Measurements from ENCODE around the gene RUFY2. TPM values are rescaled to one million over a fixed set of nuclear protein-coding genes. Genes with fewer than 3 reads are reported as not detected.

Gene RUFY2
- total RNA-seq, 4 donors from 2014 or later, result 12.4 to 43.3 (median 21.6) TPM

DNA sequence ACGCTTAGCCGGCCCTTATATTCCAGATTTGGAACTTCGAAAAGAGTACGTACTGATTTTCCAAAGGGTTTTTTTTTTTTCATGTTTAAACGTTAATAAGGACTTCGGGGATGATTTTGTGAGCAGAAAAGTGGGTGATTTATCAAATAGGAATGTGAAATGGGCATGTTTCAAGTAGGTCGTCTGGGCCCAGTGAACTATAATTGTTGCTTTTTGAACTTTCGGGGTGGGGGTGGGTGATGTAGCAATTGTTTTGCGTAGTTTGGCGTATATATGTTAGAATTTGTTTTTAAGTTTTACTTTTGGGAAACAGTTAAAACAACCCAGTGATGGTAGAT is 74.0 kb downstream of the RUFY2 start:
- TF ChIP-seq EP300 (IDR thresholded peaks at IDR 0.05), result no peak
- TF ChIP-seq POLR2AphosphoS5 (IDR thresholded peaks at IDR 0.05), result no peak
- no peak for TF ChIP-seq POLR2A (IDR thresholded peaks at IDR 0.05)
- TF ChIP-seq, protein P1, sequence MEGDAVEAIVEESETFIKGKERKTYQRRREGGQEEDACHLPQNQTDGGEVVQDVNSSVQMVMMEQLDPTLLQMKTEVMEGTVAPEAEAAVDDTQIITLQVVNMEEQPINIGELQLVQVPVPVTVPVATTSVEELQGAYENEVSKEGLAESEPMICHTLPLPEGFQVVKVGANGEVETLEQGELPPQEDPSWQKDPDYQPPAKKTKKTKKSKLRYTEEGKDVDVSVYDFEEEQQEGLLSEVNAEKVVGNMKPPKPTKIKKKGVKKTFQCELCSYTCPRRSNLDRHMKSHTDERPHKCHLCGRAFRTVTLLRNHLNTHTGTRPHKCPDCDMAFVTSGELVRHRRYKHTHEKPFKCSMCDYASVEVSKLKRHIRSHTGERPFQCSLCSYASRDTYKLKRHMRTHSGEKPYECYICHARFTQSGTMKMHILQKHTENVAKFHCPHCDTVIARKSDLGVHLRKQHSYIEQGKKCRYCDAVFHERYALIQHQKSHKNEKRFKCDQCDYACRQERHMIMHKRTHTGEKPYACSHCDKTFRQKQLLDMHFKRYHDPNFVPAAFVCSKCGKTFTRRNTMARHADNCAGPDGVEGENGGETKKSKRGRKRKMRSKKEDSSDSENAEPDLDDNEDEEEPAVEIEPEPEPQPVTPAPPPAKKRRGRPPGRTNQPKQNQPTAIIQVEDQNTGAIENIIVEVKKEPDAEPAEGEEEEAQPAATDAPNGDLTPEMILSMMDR (IDR thresholded peaks at IDR 0.05), result no peak
- Histone ChIP-seq H3K27ac (peak overlapping the region; percentile 98), H3K4me1 (peaks cover 69% of the 10 kb centered on the region), H3K9me3 (no peaks in the 10 kb centered on the region), H3K36me3 (no peaks in the 10 kb centered on the region), H3K4me3 (peak overlapping the region; percentile 84), H3K27me3 (no peaks in the 10 kb centered on the region)
- DNase-seq (ENCODE audit: low spot score in 2 of 2), result no peak
- under 1% methylated on average over 10 of the region's 10 CpGs for WGBS

DNA sequence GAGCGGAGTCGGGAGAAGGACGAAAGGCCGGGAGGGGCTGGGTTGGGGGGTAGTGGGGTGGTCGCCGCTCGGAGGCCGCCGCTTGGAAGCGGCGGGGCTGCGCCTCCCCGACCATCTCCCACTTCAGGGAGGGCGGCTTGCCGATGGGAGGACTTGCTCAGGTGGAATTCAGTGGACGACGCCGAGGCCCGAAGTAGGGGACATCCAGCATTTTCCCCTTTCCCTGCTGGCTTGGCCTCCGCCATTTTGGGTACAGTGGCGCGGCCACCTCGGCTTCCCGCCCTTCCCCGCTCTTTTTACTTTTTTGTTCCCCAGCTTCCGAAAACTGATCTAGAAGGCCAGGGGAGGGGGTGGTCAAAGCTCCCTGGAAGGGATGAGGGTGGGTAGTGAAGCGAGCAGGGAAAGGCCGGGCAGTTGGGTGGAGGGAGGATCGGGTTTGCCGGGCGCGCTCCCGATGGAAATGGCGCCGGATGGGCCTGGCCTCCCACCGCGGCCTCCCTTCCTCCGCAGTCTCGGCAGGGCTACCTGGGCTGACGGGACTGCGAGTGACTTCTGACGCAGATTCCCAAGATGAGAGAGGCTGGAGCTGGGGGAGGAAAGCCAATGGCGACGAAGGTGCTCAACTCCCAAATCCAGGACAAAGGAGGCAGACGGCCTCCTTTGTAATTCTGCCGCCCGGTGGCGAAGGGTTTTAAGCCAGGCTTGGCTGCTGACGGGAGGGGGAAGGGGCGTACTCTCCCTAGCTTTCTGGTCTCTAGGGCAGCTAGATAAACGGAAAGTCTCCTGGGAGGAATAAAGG is 74.6 kb downstream of the RUFY2 start, which contains the start of gene PBLD:
Gene PBLD, minus strand, starts transcription at position 670 of the 799 bp plus-strand sequence. CDS start 26,084 bp downstream, outside the sequence.
- peak; percentile 44 to 81 for TF ChIP-seq POLR2A (IDR thresholded peaks at IDR 0.05)
- TF ChIP-seq, protein P1 (IDR thresholded peaks at IDR 0.05), result peak in 1 of 2 donors; percentile 30
- no peak for TF ChIP-seq EP300 (IDR thresholded peaks at IDR 0.05)
- TF ChIP-seq POLR2AphosphoS5 (IDR thresholded peaks at IDR 0.05), result peak; percentile 54 to 85 (median 78)
- Histone ChIP-seq H3K9me3 (no peaks in the 10 kb centered on the region), H3K4me3 (peak within 1 kb of the TSS; percentile 84), H3K36me3 (no peaks in the 10 kb centered on the region), H3K4me1 (peaks cover 70% of the 10 kb centered on the region), H3K27me3 (no peaks in the 10 kb centered on the region), H3K27ac (peak within 1 kb of the TSS; percentile 98)
- peak; percentile 81 to 83 for DNase-seq (ENCODE audit: low spot score in 2 of 2)
- WGBS, result under 1% methylated on average over 40 of the region's 51 CpGs

DNA sequence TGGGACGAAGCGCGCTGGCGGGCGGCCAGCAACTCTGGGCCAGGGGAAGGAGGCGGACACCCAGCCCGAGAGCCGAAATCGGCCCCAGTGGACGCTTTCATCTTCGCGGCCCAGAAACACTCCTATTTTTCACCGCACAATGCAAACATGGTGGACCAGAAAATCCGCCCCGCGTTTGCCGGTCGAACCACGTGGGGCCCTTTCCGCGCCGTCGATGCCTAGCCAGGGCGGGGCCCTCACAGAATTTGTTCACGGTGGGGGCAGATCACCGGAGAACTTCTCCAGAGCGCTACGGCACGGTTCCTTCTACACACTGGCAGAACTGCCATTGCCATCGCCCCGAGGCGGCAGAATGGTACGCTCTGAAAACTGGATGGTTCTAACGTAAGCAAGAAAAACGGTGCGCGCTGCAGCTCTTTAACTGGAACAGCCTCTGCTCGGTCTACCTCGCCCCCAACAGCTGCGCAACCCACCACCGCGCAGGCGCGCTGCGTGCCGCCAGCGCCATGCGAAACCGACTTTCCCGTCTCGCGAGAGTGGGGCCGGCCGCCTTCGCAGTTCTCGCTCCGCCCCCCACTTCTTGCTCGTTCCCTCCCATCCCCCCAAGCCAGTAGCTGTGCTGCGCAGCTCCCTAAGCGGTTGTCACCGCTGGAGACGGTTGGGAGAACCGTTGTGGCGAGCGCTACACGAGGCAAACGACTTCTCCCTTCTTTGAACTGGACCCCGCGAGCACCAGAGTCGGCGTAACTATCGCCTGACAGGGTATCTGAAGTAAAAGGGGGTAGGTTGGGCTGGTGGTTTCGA is 75.4 kb downstream of the RUFY2 start, which contains the start of gene HNRNPH3:
Gene HNRNPH3, plus strand, starts transcription at position 610 of the 804 bp plus-strand sequence. CDS start 5,158 bp downstream, outside the sequence.
- WGBS, result under 1% methylated on average over 35 of the region's 73 CpGs
- Histone ChIP-seq H3K9me3 (no peaks in the 10 kb centered on the region), H3K36me3 (no peaks in the 10 kb centered on the region), H3K27ac (peak within 1 kb of the TSS; percentile 98), H3K4me3 (peak within 1 kb of the TSS; percentile 84), H3K4me1 (peaks cover 65% of the 10 kb centered on the region), H3K27me3 (no peaks in the 10 kb centered on the region)
- TF ChIP-seq POLR2AphosphoS5 (IDR thresholded peaks at IDR 0.05) (peak; percentile 76 to 96 (median 93)), POLR2A (IDR thresholded peaks at IDR 0.05) (peak; percentile 95 to 99), EP300 (IDR thresholded peaks at IDR 0.05) (no peak)
- TF ChIP-seq, protein P1 (IDR thresholded peaks at IDR 0.05), result no peak
- peak; percentile 99 for DNase-seq (ENCODE audit: low spot score in 2 of 2)

DNA sequence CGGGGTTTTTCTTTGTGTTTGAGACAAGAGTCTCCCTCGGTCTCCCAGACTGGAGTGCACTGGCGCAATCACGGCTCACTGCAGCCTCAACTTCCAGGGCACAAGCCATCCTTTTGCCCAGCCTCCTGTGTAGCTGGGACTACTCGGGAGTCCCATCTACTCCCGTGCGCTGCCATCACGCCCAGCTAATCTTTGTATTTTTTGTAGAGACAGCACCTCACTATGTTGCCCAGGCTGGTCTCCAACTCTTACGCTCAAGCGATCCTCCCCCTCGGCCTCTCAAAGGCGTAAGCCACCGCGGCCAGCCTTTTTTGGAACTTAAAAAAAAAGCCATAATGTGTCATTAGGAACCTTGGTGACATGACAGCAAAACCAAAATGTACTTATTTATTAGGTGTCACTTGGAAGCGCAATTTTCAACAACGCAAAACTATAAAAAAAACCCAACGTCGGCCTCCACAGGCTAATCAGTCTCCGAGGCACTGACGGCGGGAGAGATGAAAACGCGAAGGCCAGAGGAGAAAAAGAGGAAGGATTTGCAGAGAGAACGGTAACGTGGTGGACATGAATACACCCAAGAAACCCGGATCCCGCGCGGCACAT is 76.1 kb downstream of the RUFY2 start:
- no peaks in the 10 kb centered on the region for H3K36me3 ChIP-seq
- TF ChIP-seq POLR2A (IDR thresholded peaks at IDR 0.05) (no peak), EP300 (IDR thresholded peaks at IDR 0.05) (no peak), POLR2AphosphoS5 (IDR thresholded peaks at IDR 0.05) (no peak)
- TF ChIP-seq, protein P1 (IDR thresholded peaks at IDR 0.05), result no peak
- H3K9me3 ChIP-seq, result no peaks in the 10 kb centered on the region
- DNase-seq (ENCODE audit: low spot score in 2 of 2), result peak in 1 of 2 donors; percentile 67
- H3K27me3 ChIP-seq, result no peaks in the 10 kb centered on the region
- H3K27ac ChIP-seq, result peak overlapping the region; percentile 98
- peak overlapping the region; percentile 84 for H3K4me3 ChIP-seq
- H3K4me1 ChIP-seq, result peaks cover 58% of the 10 kb centered on the region
- WGBS, result 22% methylated on average over 29 of the region's 29 CpGs
